ENCODE data around the gene ABCC5.

DNA sequence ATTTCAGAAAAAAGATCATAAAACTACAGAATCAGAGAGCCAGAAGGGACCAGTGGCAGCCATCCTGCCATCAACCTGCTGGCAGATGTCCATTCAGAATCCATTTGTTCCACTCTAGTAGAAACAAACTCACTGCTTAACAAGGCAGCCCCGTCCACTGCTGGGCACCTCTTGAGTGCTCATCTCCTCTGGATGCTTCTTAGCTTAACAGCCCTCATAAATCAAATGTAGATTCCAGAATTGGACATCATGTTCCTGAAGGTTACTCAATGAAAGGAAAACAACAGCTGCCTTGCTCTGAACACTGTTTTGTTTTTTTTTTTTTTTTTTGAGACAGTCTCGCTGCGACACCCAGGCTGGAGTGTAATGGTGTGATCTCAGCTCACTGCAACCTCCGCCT, 37.3 kb downstream of the ABCC5 start:
- TF ChIP-seq CTCF (IDR thresholded peaks at IDR 0.05) = no peak
- no peak for TF ChIP-seq POLR2A (IDR thresholded peaks at IDR 0.05)

All from uterus (tissue), 2 donors.